WTC11 (cell line): ENCODE results near the gene RTL1.

Experiments used
- E2F1 ChIP-seq: sonication (generic); formaldehyde crosslinking; IDR thresholded peaks from 2 replicates; pipeline ENCODE4 v1.8.0; 2022; ENCODE audit warnings: mild to moderate bottlenecking, missing genetic modification reagents
- ELF4 ChIP-seq: sonication (generic); formaldehyde crosslinking; IDR thresholded peaks from 2 replicates; pipeline ENCODE4 v1.8.1; 2022; ENCODE audit warnings: low read depth, mild to moderate bottlenecking, moderate library complexity, missing genetic modification reagents
- TF ChIP-seq, protein P1 (sequence below): fragments of 200-600 bp; IDR thresholded peaks from 2 replicates; pipeline ENCODE4 v1.8.0; 2022; ENCODE audit warnings: antibody characterized with exemption
- TF ChIP-seq, protein P2 (sequence below): sonication (generic); formaldehyde crosslinking; IDR thresholded peaks from 2 replicates; pipeline ENCODE4 v1.8.1; 2023; ENCODE audit warnings: mild to moderate bottlenecking, missing genetic modification reagents, moderate library complexity

DNA sequence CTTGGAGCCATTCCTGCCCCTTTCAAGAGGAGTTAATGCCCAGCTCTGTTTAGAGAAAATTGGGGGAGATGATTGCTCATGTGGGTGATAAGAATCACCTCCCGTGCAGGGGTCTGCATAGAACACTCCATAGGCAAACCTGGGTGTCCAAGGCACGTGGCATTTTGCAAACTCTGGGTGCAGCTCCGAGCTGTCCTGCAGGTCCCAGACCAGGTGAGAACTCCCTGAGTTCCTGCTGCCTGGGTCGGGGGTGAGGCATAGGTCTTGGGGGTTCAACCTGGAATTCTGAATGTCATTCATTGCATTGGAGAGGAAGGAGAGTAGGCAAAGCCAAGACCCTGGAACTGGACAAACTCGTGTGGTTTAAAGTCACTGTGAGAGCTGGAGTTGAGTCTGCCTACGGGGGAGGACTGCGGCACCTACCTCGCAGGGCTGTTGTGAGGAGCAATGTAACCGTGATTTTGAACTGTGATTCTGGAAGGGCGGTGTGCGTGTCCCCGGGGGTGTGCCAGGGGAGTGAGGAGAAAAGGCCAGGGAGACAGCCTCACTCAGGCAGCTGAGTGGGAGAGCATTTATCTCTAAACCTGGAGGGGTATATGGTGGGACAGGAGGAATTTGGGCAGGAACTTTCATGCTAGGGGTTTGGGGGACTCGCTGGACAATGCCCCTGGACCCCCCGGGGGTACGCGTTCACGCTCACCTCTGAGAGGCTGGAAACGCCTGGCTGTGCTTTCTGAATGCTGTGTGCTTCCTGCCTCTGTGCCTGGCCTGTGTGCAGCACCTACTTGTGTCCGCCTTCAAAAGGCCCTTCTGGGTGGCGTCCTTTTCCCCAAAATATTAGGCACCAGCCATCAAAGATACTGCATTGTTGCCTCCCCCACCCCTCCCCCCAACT lies 47.2 kb downstream of the RTL1 start:
- TF ChIP-seq, protein P1, sequence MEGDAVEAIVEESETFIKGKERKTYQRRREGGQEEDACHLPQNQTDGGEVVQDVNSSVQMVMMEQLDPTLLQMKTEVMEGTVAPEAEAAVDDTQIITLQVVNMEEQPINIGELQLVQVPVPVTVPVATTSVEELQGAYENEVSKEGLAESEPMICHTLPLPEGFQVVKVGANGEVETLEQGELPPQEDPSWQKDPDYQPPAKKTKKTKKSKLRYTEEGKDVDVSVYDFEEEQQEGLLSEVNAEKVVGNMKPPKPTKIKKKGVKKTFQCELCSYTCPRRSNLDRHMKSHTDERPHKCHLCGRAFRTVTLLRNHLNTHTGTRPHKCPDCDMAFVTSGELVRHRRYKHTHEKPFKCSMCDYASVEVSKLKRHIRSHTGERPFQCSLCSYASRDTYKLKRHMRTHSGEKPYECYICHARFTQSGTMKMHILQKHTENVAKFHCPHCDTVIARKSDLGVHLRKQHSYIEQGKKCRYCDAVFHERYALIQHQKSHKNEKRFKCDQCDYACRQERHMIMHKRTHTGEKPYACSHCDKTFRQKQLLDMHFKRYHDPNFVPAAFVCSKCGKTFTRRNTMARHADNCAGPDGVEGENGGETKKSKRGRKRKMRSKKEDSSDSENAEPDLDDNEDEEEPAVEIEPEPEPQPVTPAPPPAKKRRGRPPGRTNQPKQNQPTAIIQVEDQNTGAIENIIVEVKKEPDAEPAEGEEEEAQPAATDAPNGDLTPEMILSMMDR, result no peak
- TF ChIP-seq ELF4 (no peak), E2F1 (no peak)
- TF ChIP-seq, protein P2, sequence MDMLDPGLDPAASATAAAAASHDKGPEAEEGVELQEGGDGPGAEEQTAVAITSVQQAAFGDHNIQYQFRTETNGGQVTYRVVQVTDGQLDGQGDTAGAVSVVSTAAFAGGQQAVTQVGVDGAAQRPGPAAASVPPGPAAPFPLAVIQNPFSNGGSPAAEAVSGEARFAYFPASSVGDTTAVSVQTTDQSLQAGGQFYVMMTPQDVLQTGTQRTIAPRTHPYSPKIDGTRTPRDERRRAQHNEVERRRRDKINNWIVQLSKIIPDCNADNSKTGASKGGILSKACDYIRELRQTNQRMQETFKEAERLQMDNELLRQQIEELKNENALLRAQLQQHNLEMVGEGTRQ, result no peak
